22Rv1 (cell line): ENCODE results near the gene SYNPO2.

Experiments
- ZFX ChIP-seq: fragments of 450-650 bp; IDR thresholded peaks from 2 replicates; pipeline ENCODE4 v1.6.1; 2017; ENCODE audit warnings: antibody characterized with exemption, borderline replicate concordance
- TF ChIP-seq, protein P1 (sequence below): fragments of 450-650 bp; IDR thresholded peaks from 2 replicates; pipeline ENCODE4 v1.5.1; 2017; ENCODE audit warnings: mild to moderate bottlenecking

DNA sequence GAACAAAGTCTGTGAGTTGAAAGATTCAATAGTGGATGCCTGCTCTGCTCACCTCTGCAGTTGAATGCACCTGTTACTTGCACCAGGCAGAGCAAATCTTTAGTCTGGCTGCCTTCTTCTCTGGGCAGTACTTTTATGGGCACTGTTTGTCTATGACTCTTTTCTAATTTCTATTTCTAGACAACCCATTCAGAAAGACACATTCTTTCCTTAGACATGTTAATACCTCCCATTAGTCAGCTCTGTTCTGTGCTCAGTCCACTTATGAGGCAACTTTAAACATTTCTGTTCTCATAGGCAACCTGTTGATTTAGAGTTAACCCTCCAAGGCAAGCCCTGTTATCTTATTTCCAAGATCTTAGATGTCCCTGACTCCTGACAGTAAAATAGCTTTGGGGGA, 108.9 kb downstream of the SYNPO2 start:
- no peak for TF ChIP-seq ZFX
- TF ChIP-seq, protein P1, sequence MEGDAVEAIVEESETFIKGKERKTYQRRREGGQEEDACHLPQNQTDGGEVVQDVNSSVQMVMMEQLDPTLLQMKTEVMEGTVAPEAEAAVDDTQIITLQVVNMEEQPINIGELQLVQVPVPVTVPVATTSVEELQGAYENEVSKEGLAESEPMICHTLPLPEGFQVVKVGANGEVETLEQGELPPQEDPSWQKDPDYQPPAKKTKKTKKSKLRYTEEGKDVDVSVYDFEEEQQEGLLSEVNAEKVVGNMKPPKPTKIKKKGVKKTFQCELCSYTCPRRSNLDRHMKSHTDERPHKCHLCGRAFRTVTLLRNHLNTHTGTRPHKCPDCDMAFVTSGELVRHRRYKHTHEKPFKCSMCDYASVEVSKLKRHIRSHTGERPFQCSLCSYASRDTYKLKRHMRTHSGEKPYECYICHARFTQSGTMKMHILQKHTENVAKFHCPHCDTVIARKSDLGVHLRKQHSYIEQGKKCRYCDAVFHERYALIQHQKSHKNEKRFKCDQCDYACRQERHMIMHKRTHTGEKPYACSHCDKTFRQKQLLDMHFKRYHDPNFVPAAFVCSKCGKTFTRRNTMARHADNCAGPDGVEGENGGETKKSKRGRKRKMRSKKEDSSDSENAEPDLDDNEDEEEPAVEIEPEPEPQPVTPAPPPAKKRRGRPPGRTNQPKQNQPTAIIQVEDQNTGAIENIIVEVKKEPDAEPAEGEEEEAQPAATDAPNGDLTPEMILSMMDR: no peak
